Keratinocyte (primary cell): ENCODE measurements around the gene KLHL25. TPM values are rescaled to one million over a fixed set of nuclear protein-coding genes. Genes with fewer than 3 reads are reported as not detected.

Source experiments
- DNase-seq: peaks from one replicate; pipeline ENCODE4 v3.0.0-alpha.2; 2011; ENCODE audit warnings: low read depth, missing footprints, low spot score
- FAIRE-seq: peaks from 2 replicates; lab custom pipeline; 2011; peaks lifted over from hg19 to GRCh38; lab: Jason Lieb, UNC
- H2AFZ ChIP-seq: 2 replicates; pipeline ENCODE4 v1.6.0; 2012; ENCODE audit warnings: low read length, control low read depth, inconsistent platforms; ENCODE audit not compliant: control insufficient read depth
- H3K27ac ChIP-seq: 2 replicates; pipeline ENCODE4 v1.5.1; 2011; ENCODE audit warnings: low read length; ENCODE audit not compliant: control insufficient read depth, insufficient read depth
- H3K27me3 ChIP-seq: 3 replicates; pipeline ENCODE4 v1.6.0; 2011; ENCODE audit warnings: low read length; ENCODE audit not compliant: control insufficient read depth, insufficient read depth; ENCODE audit errors: extremely low read depth
- H3K36me3 ChIP-seq, 2 experiments: 2 replicates in 1 of 2; 3 replicates in 1 of 2; pipeline ENCODE4 v1.5.1; 2011; ENCODE audit warnings: low read length in 2 of 2, mild to moderate bottlenecking in 1 of 2; ENCODE audit not compliant: control insufficient read depth in 2 of 2, insufficient read depth in 2 of 2; ENCODE audit errors: extremely low read depth in 1 of 2
- H3K4me1 ChIP-seq: 3 replicates; pipeline ENCODE4 v1.5.1; 2011; ENCODE audit warnings: low read length; ENCODE audit not compliant: control insufficient read depth, insufficient read depth; ENCODE audit errors: extremely low read depth
- H3K4me2 ChIP-seq: 3 replicates; pipeline ENCODE4 v1.6.0; 2011; ENCODE audit warnings: low read depth, low read length; ENCODE audit not compliant: control insufficient read depth, insufficient read depth; ENCODE audit errors: extremely low read depth
- H3K4me3 ChIP-seq, 3 experiments: fragments of 200-600 bp in 1 of 3; sonication (generic) in 1 of 3; 2 replicates in 2 of 3; 3 replicates in 1 of 3; pipeline ENCODE4 v1.5.1; 2011 to 2016; ENCODE audit warnings: low read length in 3 of 3, mild to moderate bottlenecking in 3 of 3, control low read depth in 2 of 3, inconsistent platforms in 1 of 3, low read depth in 1 of 3, mixed read lengths in 1 of 3, mixed run types in 1 of 3, moderate library complexity in 1 of 3; ENCODE audit not compliant: control insufficient read depth in 2 of 3, insufficient read depth in 2 of 3; ENCODE audit errors: extremely low read depth in 1 of 3
- H3K79me2 ChIP-seq: 2 replicates; pipeline ENCODE4 v1.6.0; 2012; ENCODE audit warnings: low read length; ENCODE audit not compliant: control insufficient read depth, insufficient read depth
- H3K9ac ChIP-seq: 3 replicates; pipeline ENCODE4 v1.6.0; 2011; ENCODE audit warnings: low read length; ENCODE audit not compliant: control insufficient read depth, insufficient read depth; ENCODE audit errors: extremely low read depth
- H3K9me1 ChIP-seq: 3 replicates; pipeline ENCODE4 v1.6.0; 2011; ENCODE audit warnings: low read length; ENCODE audit not compliant: control insufficient read depth, insufficient read depth; ENCODE audit errors: extremely low read depth
- H3K9me3 ChIP-seq: 2 replicates; pipeline ENCODE4 v1.5.1; 2012; ENCODE audit warnings: low read depth, low read length; ENCODE audit not compliant: control insufficient read depth
- H4K20me1 ChIP-seq: 3 replicates; pipeline ENCODE4 v1.6.0; 2011; ENCODE audit warnings: low read length; ENCODE audit not compliant: control insufficient read depth, insufficient read depth; ENCODE audit errors: extremely low read depth
- EZH2 ChIP-seq: IDR thresholded peaks from one replicate; pipeline ENCODE4 v1.6.1; 2012; ENCODE audit warnings: inconsistent platforms, mild to moderate bottlenecking, low read length, moderate library complexity
- dilution Hi-C: fragments of 300-500 bp; cut with MboI; formaldehyde crosslinking; loops from one replicate; pipeline ENCODE4 v1.7.0; 2020; ENCODE audit warnings: low sequenced_read_pairs; ENCODE audit not compliant: extremely low pct_ligation_motif_present
- polyA plus RNA-seq, 5 experiments: library from polyadenylated mRNA; depleted of rRNA in 3 of 5; stranded (reverse) in 3 of 5; stranded (forward) in 1 of 5; unstranded in 1 of 5; fragments of >200 nt; gene quantifications; 1 replicate in 1 of 5; 2 replicates in 3 of 5; 3 replicates in 1 of 5; pipeline versions ENCODE4 v1.2.1 to v1.2.3, GENCODE V29; 2011 to 2012; ENCODE audit warnings: missing spikeins in 2 of 5, low read depth in 1 of 5, low replicate concordance in 1 of 5
- TF ChIP-seq, protein P1 (sequence below), 3 experiments: IDR thresholded peaks in 1 of 3; conservative IDR thresholded peaks in 1 of 3; optimal IDR thresholded peaks in 1 of 3; 2 replicates in 2 of 3; 3 replicates in 1 of 3; pipeline versions ENCODE3 to v1.5.1; 2011; ENCODE audit warnings: low read length in 3 of 3, mild to moderate bottlenecking in 3 of 3, moderate library complexity in 2 of 3, control low read depth in 1 of 3, inconsistent platforms in 1 of 3; ENCODE audit not compliant: insufficient read depth in 2 of 3; ENCODE audit errors: extremely low read depth in 1 of 3

Gene KLHL25
- polyA plus RNA-seq, 1 donor (not counting 4 experiments of a cell fraction or from before 2014, with no cell fraction given): 2.1 TPM

DNA sequence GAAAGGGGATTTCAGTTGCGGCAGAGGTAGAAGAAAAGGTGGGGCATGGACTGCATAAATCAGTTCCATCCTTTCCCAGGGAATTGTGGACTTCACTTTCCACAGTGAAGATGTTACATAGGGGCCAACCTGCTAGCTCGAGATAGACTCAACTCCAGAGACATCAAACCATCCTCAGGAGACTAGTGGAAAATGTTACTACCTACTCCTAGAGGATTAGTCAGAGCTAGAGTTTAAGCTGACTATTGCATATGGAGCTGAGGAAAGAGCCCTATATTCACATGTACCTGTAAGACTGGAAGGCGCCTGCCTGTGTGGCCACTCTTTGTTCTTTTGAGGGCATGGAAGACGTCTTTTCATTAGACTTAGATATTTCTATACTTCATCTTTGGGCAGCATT, 69.2 kb downstream of the KLHL25 start:
- Histone ChIP-seq H3K36me3 (peaks cover 7 to 25% of the 10 kb centered on the region in 2 experiments), H4K20me1 (no peaks in the 10 kb centered on the region), H2AFZ (no peak overlapping the region), H3K27ac (no peak overlapping the region), H3K9me1 (no peaks in the 10 kb centered on the region), H3K4me1 (no peaks in the 10 kb centered on the region), H3K4me2 (no peak overlapping the region), H3K9me3 (no peaks in the 10 kb centered on the region), H3K27me3 (no peaks in the 10 kb centered on the region), H3K79me2 (no peaks in the 10 kb centered on the region), H3K4me3 (no peak overlapping the region), H3K9ac (no peak overlapping the region)
- dilution Hi-C loops: no loop called here
- TF ChIP-seq, protein P1, sequence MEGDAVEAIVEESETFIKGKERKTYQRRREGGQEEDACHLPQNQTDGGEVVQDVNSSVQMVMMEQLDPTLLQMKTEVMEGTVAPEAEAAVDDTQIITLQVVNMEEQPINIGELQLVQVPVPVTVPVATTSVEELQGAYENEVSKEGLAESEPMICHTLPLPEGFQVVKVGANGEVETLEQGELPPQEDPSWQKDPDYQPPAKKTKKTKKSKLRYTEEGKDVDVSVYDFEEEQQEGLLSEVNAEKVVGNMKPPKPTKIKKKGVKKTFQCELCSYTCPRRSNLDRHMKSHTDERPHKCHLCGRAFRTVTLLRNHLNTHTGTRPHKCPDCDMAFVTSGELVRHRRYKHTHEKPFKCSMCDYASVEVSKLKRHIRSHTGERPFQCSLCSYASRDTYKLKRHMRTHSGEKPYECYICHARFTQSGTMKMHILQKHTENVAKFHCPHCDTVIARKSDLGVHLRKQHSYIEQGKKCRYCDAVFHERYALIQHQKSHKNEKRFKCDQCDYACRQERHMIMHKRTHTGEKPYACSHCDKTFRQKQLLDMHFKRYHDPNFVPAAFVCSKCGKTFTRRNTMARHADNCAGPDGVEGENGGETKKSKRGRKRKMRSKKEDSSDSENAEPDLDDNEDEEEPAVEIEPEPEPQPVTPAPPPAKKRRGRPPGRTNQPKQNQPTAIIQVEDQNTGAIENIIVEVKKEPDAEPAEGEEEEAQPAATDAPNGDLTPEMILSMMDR (optimal IDR thresholded peaks at IDR 0.05 in 1 of 3, IDR thresholded peaks at IDR 0.05 in 1 of 3, conservative IDR thresholded peaks at IDR 0.05 in 1 of 3; ENCODE audit: extremely low read depth in 1 of 3, insufficient read depth in 2 of 3, low read length in 3 of 3): no peak
- no peak for TF ChIP-seq EZH2
- DNase-seq: no peak
- no peak for FAIRE-seq

DNA sequence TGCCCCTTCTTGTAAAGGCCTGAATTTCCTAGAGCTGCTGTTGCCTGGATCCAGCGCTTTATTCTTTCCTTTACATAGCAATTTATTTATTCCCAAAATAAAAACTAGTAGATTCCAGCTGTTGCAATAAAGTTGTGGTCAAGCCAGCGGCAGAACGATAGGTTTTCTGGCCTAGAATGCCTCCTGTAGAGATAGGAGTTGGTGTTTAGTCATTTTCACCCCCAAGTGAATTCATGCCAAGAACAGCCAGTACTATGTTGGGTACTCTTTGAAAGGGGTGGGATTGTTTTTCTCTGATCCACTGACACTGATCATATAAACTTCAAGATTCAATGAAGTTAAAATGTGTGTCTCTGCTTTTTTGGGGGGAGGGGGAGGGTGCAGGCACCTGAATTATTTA, 69.7 kb downstream of the KLHL25 start:
- no peak overlapping the region for H3K4me3 ChIP-seq
- H3K9me1 ChIP-seq: no peaks in the 10 kb centered on the region
- no peak overlapping the region for H2AFZ ChIP-seq
- FAIRE-seq (no peak), DNase-seq (no peak)
- no peaks in the 10 kb centered on the region for H3K79me2 ChIP-seq
- H3K4me2 ChIP-seq: no peak overlapping the region
- no peaks in the 10 kb centered on the region for H3K27me3 ChIP-seq
- TF ChIP-seq, protein P1 (optimal IDR thresholded peaks at IDR 0.05 in 1 of 3, IDR thresholded peaks at IDR 0.05 in 1 of 3, conservative IDR thresholded peaks at IDR 0.05 in 1 of 3; ENCODE audit: extremely low read depth in 1 of 3, insufficient read depth in 2 of 3, low read length in 3 of 3): no peak
- TF ChIP-seq EZH2: no peak
- H3K27ac ChIP-seq: no peak overlapping the region
- no peaks in the 10 kb centered on the region for H3K9me3 ChIP-seq
- no peaks in the 10 kb centered on the region for H3K4me1 ChIP-seq
- peaks cover 7 to 26% of the 10 kb centered on the region in 2 experiments for H3K36me3 ChIP-seq
- dilution Hi-C loops: no loop called here
- no peak overlapping the region for H3K9ac ChIP-seq
- no peaks in the 10 kb centered on the region for H4K20me1 ChIP-seq
